ENCODE measurements around the gene CDX1. TPM values are rescaled to one million over a fixed set of nuclear protein-coding genes. Genes with fewer than 3 reads are reported as not detected.

Gene CDX1
- total and polyA plus RNA-seq, 3 donors from 2014 or later = 3.4 to 5.2 (median 3.4) TPM

GRCh38 chr5:150137168-150137957 lies 29.2 kb upstream of the CDX1 start:
- no peaks in the 10 kb centered on the region for H3K9me3 ChIP-seq
- 44 to 47% methylated on average over 11 to 12 of the region's 12 CpGs for WGBS, 2 donors

GRCh38 chr5:150137997-150138396 lies 28.6 kb upstream of the CDX1 start:
- WGBS, 2 donors = 57 to 75% methylated on average over 5 of the region's 5 CpGs
- Histone ChIP-seq H3K4me3 (no peak overlapping the region), H3K4me1 (peaks cover 56% of the 10 kb centered on the region), H3K27me3 (no peaks in the 10 kb centered on the region), H3K9me3 (no peaks in the 10 kb centered on the region), H3K36me3 (ENCODE audit: low read depth, missing control alignments) (no peaks in the 10 kb centered on the region), H3K27ac (peak overlapping the region; percentile 74 to 86)
- intact Hi-C loops (cut with DNase I; ENCODE audit: low total_unique reads) = no loop called here
- no peak for DNase-seq
- TF ChIP-seq CTCF (IDR thresholded peaks at IDR 0.05) = no peak
- TF ChIP-seq POLR2A (IDR thresholded peaks at IDR 0.05) = no peak

More at GRCh38 chr5:150137168-150137957, 29.2 kb upstream of the CDX1 start:
- H3K27ac ChIP-seq = peak overlapping the region; percentile 72 to 86
- H3K4me1 ChIP-seq = peaks cover 56% of the 10 kb centered on the region
- no peak for DNase-seq
- H3K36me3 ChIP-seq (ENCODE audit: low read depth, missing control alignments) = no peaks in the 10 kb centered on the region
- no peaks in the 10 kb centered on the region for H3K27me3 ChIP-seq
- intact Hi-C loops (cut with DNase I; ENCODE audit: low total_unique reads) = no loop called here
- TF ChIP-seq CTCF (IDR thresholded peaks at IDR 0.05) (no peak), POLR2A (IDR thresholded peaks at IDR 0.05) (no peak)
- no peak overlapping the region for H3K4me3 ChIP-seq

- Histone ChIP-seq H3K27ac (peak overlapping the region; percentile 74 to 86), H3K27me3 (no peaks in the 10 kb centered on the region), H3K9me3 (no peaks in the 10 kb centered on the region), H3K4me3 (no peak overlapping the region), H3K4me1 (peaks cover 62% of the 10 kb centered on the region), H3K36me3 (ENCODE audit: low read depth, missing control alignments) (no peaks in the 10 kb centered on the region)
- 23 to 43% methylated on average over 7 to 10 of the region's 10 CpGs for WGBS, 2 donors
- no peak for TF ChIP-seq POLR2A (IDR thresholded peaks at IDR 0.05)
- TF ChIP-seq CTCF (IDR thresholded peaks at IDR 0.05) = no peak
- peak; percentile 72 for DNase-seq
- intact Hi-C loops (cut with DNase I; ENCODE audit: low total_unique reads) = no loop called here
Measured at GRCh38 chr5:150138551-150139265, 27.9 kb upstream of the CDX1 start.

- H3K27ac ChIP-seq = peak overlapping the region; percentile 74 to 86
- H3K9me3 ChIP-seq = no peaks in the 10 kb centered on the region
- peaks cover 68% of the 10 kb centered on the region for H3K4me1 ChIP-seq
- no peaks in the 10 kb centered on the region for H3K36me3 ChIP-seq (ENCODE audit: low read depth, missing control alignments)
- H3K27me3 ChIP-seq = no peaks in the 10 kb centered on the region
- intact Hi-C loops (cut with DNase I; ENCODE audit: low total_unique reads) = no loop called here
- DNase-seq = no peak
- no peak overlapping the region for H3K4me3 ChIP-seq
- WGBS, 2 donors = 59 to 74% methylated on average over 6 of the region's 6 CpGs
- TF ChIP-seq CTCF (IDR thresholded peaks at IDR 0.05) (no peak), POLR2A (IDR thresholded peaks at IDR 0.05) (no peak)
Measured at GRCh38 chr5:150139334-150139733, 27.2 kb upstream of the CDX1 start.
